AG04450 (cell line): ENCODE data around the gene DLL4. TPM values are rescaled to one million over a fixed set of nuclear protein-coding genes. Genes with fewer than 3 reads are reported as not detected.

Source experiments
- CTCF ChIA-PET: fragments of 300-600, 350-600 bp; formaldehyde crosslinking; extraction: SDS; loops from one replicate; lab custom pipeline; 2022; ENCODE audit warnings: antibody characterized with exemption, inconsistent platforms; lab: Charles Lee
- POLR2A ChIA-PET: fragments of 350-600 bp; formaldehyde crosslinking; extraction: SDS; loops from one replicate; lab custom pipeline; 2021; ENCODE audit warnings: antibody characterized with exemption, inconsistent platforms; lab: Yijun Ruan, JAX
- DNase-seq: peaks from one replicate; pipeline ENCODE4 v3.0.0-alpha.2; 2011; ENCODE audit warnings: low read depth, low spot score
- H3K27ac ChIP-seq: one replicate; pipeline ENCODE4 v1.5.1; 2012; ENCODE audit warnings: low read depth, low read length, control low read depth
- H3K27me3 ChIP-seq: one replicate; pipeline ENCODE4 v1.6.0; 2012; ENCODE audit warnings: low read length; ENCODE audit not compliant: control insufficient read depth, insufficient read depth
- H3K4me3 ChIP-seq: 2 replicates; pipeline ENCODE4 v1.5.1; 2011; ENCODE audit warnings: mild to moderate bottlenecking, low read depth, low read length, control low read depth
- H3K9me3 ChIP-seq: 2 replicates; pipeline ENCODE4 v1.5.1; 2012; ENCODE audit warnings: low read length; ENCODE audit not compliant: control insufficient read depth, insufficient read depth
- CTCF ChIP-seq: IDR thresholded peaks from 2 replicates; pipeline ENCODE4 v1.5.1; 2011; ENCODE audit warnings: low read depth, low read length, control low read depth, inconsistent platforms
- polyA plus RNA-seq: library from polyadenylated mRNA; depleted of rRNA; stranded (reverse); fragments of >200 nt; gene quantifications from 2 replicates; pipeline ENCODE4 v1.2.3, GENCODE V29; 2011

Gene DLL4
- polyA plus RNA-seq, 1 experiment = 1.5 TPM

- H3K9me3 ChIP-seq = no peaks in the 10 kb centered on the region; the same call in 1 of the 2 replicates
- ChIA-PET CTCF (interaction anchor here (0.6 to 9.7 kb wide), 23 partner anchors 11 to 375 kb away, joined by 3 to 171 read pairs (median 5); partner anchors contain the start of genes CCDC32 and RAD51), POLR2A (interaction anchor here (0.7 to 1.5 kb wide), 2 partner anchors 259 to 304 kb away, joined by 4 to 5 read pairs; no protein-coding TSS in a partner anchor)
- H3K27me3 ChIP-seq = no peaks in the 10 kb centered on the region
- H3K27ac ChIP-seq = no peak overlapping the region
- TF ChIP-seq CTCF = no peak
- DNase-seq = no peak
- H3K4me3 ChIP-seq = no peak overlapping the region
Measured at GRCh38 chr15:40893019-40893670, 36.0 kb upstream of the DLL4 start.

GRCh38 chr15:40893733-40894680, 35.1 kb upstream of the DLL4 start, which contains the start of gene VPS18:
VPS18 (plus strand) TSS chr15:40894450; CDS start chr15:40894769, 319 bp downstream.
- CTCF ChIA-PET = interaction anchor here (0.6 to 3.1 kb wide), 36 partner anchors 10 to 470 kb away, joined by 3 to 121 read pairs (median 4); partner anchors contain the start of genes CCDC32, RAD51, RHOV and RPUSD2
- peak within 1 kb of the TSS; percentile 87 for H3K4me3 ChIP-seq
- POLR2A ChIA-PET = interaction anchor here (0.6 to 1.8 kb wide), 14 partner anchors 12 to 325 kb away, joined by 3 to 14 read pairs (median 4); partner anchors contain the start of genes CHAC1, RAD51 and RPUSD2
- peak; percentile 94 for DNase-seq
- peak; percentile 83 for TF ChIP-seq CTCF
- H3K9me3 ChIP-seq = no peaks in the 10 kb centered on the region; the same call in 1 of the 2 replicates
- H3K27me3 ChIP-seq = no peaks in the 10 kb centered on the region
- peak within 1 kb of the TSS; percentile 96 for H3K27ac ChIP-seq

- POLR2A ChIA-PET = interaction anchor here (0.6 to 1.8 kb wide), 15 partner anchors 11 to 326 kb away, joined by 3 to 14 read pairs (median 3); partner anchors contain the start of genes CHAC1, RAD51 and RPUSD2
- peak overlapping the region; percentile 96 for H3K27ac ChIP-seq
- peak; percentile 66 for DNase-seq
Measured at GRCh38 chr15:40894681-40895448, 34.3 kb upstream of the DLL4 start.

More at GRCh38 chr15:40894681-40895448, 34.3 kb upstream of the DLL4 start:
- H3K4me3 ChIP-seq = peak overlapping the region; percentile 87
- no peaks in the 10 kb centered on the region; the same call in 1 of the 2 replicates for H3K9me3 ChIP-seq
- CTCF ChIA-PET = interaction anchor here (0.6 to 3.1 kb wide), 34 partner anchors 10 to 336 kb away, joined by 3 to 121 read pairs (median 5); partner anchors contain the start of genes CCDC32, CHP1, RAD51 and RHOV
- TF ChIP-seq CTCF = peak; percentile 72
- H3K27me3 ChIP-seq = no peaks in the 10 kb centered on the region
